KG1 (cell line): ENCODE results near the gene RRAGA.
"Not testable (repeated sequence)": the region's sequence is repeated elsewhere in the genome, so short reads cannot be mapped to it uniquely, and the experiment has no call there.

Source experiments
- DNase-seq: peaks from one replicate; lab custom pipeline; 2025; lab: John Stamatoyannopoulos, UW

Gene RRAGA, protein sequence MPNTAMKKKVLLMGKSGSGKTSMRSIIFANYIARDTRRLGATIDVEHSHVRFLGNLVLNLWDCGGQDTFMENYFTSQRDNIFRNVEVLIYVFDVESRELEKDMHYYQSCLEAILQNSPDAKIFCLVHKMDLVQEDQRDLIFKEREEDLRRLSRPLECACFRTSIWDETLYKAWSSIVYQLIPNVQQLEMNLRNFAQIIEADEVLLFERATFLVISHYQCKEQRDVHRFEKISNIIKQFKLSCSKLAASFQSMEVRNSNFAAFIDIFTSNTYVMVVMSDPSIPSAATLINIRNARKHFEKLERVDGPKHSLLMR

DNA sequence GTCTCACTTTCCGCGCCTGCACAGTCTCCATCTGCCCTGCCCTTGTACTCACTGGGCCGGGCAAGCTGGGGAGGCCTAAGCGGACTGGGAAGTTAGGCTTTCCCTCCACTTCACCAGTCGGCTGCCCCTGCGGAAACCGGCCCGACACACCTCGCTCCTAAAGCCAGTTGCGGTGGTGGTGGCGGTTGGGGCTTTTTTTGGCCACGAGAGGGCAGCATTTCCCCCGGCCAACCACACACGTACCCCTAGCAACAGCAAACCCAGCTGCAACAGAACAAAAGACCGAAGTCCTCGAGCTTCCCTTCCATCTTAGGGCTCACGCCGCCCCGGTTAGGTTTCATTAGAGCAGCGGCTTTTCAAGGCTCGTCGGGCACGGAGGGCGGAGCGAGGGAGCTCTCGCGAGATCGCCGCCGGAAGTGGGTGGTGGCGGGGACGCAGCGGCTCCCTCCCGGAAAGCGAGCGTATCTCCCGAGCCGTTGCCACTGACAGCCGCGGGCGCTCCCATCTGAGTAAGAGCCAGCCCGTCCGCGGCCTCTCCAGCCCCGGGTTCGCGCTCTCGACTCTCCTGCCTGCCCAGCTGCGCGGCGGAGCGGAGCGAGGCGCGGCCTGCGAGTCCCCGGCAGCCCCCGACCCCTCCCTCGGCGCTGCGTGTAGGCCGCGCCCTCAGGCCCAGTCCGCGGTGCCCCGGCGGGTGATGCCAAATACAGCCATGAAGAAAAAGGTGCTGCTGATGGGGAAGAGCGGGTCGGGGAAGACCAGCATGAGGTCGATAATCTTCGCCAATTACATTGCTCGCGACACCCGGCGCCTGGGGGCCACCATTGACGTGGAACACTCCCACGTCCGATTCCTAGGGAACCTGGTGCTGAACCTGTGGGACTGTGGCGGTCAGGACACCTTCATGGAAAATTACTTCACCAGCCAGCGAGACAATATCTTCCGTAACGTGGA lies at the start of gene RRAGA:
TSS of gene RRAGA (plus strand) at position 462 of the 951 bp plus-strand sequence. CDS start at position 695, 233 bp downstream.
- peak; percentile 87 for DNase-seq

DNA sequence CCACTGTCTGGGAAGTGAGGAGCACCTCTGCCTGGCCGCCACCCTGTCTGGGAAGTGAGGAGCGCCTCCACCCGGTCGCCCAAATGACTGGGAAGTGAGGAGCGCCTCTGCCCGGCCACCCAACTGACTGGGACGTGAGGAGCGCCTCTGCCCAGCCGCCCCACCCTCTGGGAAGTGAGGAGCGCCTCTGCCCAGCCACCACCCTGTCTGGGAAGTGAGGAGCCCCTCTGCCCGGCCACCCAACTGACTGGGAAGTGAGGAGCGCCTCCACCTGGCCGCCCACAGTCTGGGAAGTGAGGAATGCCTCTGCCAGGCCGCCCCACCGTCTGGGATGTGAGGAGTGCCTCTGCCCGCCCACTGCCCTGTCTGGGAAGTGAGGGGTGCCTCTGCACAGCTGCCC lies 49.1 kb upstream of the RRAGA start:
- no peak for DNase-seq

DNA sequence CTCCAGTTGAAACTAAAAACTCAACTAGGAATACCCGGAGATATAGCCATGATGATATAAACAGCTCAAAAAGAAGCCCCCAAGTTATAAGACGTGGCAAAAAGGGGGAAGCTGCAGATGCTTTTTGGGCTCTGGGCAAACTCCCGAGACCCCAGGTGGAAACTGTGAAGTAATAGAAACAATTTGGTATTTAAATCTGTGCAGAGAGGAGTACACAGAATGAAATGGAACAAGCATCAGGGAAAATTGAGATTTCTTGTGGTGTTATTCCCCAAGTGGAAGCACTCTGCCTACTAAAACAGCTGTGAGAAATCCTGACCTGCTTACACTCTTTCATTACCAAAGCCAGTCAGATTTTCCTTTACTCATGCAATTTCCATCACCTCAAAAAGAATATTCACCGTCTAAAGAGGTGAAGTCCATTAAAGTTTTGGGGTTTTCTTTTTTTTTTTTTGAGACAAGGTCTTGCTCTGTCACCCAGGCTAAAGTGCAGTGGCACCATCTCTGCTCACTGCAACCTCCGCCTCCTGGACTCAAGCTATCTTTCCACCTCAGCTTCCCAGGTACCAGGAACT lies 39.7 kb upstream of the RRAGA start:
- no peak for DNase-seq

DNA sequence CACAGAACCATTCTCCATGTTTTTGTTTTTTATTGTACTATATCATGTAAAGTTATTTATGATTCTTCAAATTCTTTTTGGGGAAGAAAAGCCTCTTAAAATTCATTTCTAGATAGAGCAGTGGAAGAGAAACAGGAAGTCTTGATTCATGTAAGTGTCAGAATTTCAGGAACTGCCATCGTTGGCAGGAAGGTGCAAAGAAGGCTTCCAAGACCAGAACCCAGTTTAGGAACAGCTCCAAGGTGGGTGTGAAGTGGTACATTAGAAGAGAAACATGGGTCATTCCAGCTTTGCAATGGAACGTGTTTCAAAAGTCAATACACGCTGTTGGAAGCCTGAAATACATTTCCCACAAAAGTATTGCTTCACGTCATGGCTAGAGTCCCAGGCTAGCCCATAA lies 31.0 kb upstream of the RRAGA start:
- no peak for DNase-seq

DNA sequence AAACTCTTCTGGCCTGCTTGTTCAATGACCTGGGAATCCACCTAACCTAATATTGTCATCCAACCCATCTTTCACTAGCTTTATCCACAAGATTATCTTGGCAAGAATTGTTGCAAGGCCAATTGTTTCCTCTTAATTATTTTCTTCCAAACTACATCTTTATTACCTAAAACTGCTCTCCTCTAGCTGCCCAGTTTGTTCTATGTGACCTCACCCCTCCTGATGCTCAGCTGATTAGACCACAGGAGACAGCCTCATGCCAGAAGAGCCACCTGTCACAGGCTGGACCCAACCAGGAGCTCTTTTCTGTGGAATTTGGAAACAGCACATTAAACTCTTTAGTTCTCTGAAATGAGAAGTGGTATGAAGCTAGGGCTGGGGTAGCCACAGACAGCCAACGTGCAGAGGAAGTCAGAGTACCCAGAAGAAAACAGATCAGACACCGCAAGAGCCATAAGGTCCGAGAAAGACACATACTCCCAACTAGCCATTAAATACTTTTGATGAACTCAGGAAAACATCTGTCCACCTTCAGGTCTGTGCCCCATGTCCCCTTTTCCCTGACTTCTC lies 28.3 kb upstream of the RRAGA start:
- peak; percentile 19 for DNase-seq

DNA sequence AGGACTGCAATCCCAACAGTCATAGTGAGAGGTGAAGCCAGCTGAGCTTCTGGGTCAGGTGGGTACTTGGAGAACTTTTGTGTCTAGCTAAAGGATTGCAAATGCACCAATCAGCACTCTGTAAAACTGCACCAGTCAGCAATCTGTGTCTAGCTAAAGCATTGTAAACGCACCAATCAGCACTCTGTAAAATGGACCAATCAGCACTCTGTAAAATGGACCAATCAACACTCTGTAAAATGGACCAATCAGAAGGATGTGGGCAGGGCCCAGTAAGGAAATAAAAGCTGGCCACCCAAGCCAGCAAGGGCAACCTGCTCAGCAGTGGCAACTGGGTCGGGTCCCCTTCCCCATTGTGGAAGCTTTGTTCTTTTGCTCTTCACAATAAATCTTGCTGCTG lies 27.6 kb upstream of the RRAGA start:
- not testable (repeated sequence) for DNase-seq

DNA sequence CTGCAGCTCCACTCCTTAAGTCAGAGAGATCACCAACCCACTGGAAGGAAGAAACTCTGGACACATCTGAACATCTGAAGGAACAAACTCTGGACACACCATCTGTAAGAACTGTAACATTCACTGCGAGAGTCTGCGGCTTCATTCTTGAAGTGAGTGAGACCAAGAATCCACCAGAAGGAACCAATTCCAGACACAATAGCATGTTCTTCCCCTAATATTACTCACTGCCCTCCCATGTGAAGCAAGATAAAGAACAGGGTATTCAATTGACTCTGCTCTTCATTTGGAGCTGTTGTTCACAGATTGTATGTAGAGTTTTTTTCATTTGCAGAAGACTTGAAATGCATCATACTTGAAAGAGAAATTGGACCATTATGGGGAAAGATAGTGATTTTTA lies 27.0 kb upstream of the RRAGA start:
- DNase-seq: no peak

DNA sequence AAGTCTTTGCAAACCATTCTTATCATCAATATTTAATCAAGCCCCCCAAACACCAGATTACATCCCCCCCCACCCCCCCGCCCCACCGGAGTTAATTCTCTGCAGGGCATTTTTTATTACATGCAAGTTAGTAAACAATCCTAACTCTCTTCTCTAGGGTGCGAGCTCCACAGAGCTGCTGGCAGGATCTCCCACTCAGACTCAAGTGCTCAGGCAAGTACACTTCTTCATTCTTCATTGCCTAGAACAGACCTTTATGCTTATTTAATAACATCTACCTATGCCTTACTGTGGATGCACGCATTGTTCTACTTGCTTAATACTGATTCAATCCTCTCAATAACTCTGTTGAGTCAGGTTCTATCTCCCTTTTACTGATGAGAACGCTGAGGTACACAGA lies 26.1 kb upstream of the RRAGA start:
- DNase-seq: no peak

DNA sequence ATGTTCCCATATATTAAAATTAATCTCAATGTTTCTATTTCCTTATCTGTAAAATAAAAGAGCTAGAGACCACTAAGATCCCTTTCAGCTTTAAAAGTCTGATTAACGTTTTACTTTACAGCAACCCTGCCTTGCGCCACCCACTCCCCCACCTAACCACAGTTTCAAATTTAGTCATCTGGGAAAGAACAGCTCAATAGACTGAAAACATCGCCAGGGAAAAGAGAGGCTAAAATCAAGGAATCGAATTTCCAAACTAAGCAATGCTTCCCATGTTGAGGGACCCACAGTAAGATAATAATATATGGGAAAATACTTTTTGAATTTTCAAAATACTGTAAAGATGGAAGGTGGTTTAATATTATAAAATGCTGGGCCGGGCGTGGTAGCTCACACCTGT lies 22.9 kb upstream of the RRAGA start:
- DNase-seq: no peak

DNA sequence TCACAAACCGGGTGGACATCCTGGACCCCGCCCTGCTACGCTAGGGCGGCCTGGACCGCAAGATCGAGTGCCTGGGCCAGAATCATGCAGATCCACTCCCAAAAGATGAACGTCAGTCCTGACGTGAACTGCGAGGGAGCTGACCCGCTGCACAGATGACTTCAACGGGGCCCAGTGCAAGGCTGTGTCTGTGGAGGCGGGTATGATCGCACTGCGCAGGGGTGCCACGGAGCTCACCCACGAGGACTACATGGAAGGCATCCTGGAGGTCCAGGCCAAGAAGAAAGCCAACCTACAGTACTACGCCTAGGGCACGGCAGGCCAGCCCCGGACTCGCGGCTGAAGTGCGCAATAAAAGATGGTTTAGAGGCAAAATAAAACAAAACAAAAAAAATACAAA lies 21.4 kb upstream of the RRAGA start:
- DNase-seq: no peak

DNA sequence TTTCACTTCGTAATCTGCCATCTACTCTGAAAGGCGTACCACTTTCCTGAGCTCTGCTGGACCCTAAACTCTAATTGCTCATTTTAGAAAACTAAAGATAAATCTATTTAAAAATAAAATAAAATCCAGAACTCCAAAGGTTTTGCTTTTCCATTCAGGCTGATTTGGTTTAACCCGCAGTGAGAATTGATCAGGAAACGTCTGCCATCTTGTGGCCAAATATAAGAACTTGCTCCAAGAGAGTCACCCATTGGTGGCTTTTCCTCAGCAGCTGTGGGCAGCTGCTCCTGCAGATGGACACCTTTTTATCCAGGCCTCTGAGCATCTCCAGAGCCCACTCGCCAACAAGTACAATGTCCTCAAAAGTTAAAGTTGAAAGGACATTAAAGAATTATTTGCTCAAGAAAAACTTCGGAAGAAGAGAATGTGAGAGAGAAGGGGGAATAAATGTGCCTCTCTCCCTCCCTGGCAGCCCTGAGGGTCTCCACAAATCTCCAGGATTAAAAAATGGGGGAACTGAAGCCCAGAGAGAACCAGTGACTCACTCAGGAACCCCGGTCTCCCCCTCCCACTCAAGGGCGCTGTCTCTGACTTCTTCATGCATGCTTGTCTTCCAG lies 20.3 kb upstream of the RRAGA start:
- no peak for DNase-seq

DNA sequence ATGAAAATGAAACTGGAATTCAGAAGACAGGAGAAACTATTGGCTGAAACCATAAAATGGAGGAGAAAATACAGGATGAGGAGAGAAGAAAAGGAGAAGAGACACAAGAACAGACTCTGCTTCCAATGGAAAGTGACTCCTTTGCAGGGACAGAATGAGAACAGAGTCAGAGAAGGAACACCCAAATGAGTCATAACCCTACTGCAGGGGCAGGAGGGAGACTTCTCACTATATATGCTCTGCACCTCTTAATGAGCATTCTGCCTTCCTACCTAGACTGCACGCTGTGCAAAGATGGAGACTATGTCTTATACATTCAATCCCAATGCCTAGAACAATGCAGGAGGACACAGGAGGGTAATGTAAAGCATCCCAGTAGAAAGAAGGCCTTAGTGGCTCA lies 18.3 kb upstream of the RRAGA start:
- no peak for DNase-seq

DNA sequence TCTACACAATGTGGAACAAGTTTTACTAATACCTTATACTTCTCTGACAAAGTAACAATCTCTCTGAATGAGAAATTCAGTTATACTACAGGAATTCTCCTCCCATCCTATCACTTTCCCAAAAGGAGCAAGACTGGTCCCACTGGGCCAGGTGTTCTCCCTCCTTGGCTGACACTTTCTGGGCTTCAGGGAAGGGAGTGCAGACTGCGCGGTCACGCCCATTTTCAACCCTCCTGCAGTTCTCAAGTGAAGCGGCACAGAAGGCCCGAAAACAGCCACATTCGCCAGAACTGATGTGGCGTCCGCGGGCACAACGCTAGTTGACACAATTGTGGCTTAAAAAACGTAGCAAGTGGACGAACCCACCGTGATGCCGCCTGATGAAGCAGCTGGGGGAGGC lies 16.8 kb upstream of the RRAGA start:
- DNase-seq: no peak

DNA sequence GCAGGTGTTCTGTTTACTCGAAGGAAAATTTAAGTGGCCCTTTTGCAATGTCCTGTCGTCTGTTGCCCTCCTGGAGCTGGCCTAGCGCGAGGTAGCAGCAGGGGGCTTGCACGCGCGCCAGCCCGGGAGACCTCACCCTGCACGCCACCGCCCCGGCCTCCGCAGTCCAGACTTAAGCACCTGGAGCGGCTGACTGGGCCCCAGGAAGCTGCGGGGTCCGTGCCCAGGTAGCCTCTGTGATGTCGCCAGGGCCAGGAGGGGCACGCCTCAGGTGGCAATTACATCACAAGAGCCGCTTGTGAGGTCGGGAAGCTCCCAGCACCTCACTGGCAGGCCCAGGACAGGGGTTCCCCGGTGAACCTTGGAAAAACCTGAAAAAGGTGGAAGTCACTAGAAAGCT lies 16.2 kb upstream of the RRAGA start, which contains the start of gene SAXO1:
TSS of gene SAXO1 (minus strand) at position 195 of the 400 bp plus-strand sequence. CDS start 301 bp downstream, outside the sequence.
- no peak for DNase-seq

DNA sequence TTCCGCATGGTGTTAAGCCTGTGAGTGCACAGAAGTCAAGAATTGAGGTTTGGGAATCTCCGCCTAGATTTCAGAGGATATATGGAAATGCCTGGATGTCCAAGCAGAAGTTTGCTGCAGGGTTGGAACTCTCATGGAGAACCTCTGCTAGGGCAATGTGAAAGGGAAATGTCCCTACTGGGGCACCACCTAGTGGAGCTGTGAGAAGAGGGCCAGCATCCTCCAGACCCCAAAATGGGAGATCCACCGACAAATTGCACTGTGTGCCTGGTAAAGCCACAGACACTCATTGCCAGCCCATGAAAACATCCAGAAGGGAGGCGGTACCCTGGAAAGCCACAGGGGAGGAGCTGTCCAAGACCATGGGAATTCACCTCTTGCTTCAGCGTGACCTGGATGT lies 12.6 kb upstream of the RRAGA start:
- no peak for DNase-seq

DNA sequence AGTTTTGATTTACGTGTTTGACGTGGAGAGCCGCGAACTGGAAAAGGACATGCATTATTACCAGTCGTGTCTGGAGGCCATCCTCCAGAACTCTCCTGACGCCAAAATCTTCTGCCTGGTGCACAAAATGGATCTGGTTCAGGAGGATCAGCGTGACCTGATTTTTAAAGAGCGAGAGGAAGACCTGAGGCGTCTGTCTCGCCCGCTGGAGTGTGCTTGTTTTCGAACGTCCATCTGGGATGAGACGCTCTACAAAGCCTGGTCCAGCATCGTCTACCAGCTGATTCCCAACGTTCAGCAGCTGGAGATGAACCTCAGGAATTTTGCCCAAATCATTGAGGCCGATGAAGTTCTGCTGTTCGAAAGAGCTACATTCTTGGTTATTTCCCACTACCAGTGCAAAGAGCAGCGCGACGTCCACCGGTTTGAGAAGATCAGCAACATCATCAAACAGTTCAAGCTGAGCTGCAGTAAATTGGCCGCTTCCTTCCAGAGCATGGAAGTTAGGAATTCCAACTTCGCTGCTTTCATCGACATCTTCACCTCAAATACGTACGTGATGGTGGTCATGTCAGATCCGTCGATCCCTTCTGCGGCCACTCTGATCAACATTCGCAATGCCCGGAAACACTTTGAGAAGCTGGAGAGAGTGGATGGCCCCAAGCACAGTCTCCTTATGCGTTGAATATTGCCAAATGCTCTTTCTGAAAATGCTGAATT lies 850 bp downstream of the RRAGA start:
- DNase-seq: no peak

DNA sequence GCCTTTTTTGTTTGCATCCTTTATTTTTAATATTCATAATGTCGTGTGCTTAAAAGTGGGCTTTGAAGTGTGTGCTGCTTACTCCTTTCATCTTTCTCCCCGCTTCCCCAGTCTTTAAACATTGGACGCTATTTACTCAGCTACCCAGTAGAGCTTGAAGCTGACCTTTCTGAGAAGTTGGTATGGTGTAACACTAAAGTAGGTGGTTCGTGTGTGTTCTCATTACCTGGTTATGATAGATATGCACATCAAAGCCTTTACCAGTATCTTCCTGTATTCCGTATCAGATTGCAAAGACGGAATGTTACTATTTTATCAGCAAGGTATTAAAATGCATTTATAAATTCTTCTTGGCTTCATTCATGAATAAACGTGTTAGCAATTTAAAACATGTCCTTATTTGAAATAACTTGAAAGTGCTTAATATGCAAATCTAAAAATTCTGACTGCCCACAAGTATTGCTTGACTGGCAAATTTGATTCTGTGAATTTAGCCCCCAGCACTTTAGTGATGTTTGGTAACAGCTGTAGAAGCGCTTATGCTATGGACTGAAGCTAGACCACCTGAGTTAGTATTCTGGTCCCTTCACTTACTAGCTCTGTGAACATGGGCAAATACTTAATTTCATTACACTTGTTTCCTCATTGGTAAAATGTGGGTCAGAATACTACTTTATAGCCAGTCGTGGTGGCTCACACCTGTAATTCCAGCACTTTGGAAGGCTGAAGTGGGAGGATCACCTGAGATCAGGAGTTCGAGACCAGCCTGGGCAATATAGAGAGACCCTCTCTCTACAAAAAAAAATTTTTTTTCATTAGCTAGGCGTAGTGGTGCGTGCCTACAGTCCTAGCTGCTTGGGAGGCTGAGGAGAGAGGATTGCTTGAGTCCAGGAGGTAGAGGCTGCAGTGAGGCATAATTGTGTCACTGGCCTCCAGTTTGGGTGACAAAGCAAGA lies 1.7 kb downstream of the RRAGA start:
- DNase-seq: no peak

DNA sequence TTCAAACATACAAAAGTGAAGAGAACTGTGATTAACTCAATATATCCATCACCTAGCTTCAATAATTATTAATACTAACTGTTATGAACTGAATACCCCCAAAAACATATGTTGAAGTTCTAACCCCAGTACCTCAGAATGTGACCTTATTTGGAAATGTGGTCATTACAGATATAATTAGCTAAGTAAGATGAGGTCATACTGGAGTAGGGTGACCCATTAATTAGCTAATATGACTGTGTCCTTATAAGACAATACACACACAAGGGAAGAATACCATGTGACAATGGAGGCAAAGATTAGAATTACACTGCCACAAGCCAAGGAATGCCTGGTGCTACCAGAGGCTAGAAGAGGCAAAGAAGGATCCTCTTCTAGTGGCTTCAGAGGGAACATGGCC lies 7.8 kb downstream of the RRAGA start:
- no peak for DNase-seq

DNA sequence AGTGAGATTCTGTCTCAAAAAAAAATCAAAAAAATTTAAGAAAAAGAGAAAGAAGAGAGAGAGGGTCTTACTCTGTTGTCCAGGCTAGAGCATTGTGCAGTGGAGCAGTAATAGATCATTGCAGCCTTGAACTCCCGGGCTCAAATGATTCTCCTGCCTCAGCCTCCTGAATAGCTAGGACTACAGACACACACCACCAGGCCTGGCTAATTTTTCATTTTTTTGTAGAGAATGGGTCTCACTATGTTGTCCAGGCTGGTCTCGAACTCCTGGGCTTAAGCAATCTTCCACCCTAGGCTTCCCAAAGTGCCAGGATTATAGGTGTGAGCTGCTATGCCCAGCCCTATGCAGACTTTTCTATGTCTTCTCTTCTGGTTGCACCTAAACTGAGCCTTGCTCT lies 25.0 kb downstream of the RRAGA start:
- no peak for DNase-seq

DNA sequence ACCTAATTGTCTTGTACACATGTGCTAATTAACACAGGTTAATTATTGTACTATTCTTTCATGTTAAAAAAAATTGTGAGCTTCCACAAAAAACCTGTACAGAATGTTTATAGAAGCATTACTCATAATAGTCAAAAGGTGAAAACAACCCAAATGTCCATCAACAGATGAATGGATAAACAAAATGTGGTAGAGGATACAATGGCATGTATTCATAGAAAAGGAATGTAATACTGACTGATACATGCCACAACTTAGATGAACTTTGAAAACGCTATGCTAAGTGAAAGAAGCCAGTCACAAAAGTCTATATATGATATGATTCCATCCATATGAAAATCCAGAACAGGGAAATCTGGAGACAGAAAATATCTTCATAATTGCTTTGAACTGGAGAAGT lies 25.6 kb downstream of the RRAGA start:
- no peak for DNase-seq
